Pons (tissue), 1 donor: ENCODE results near the gene AMPD2.

Source experiments
- DNase-seq: peaks from one replicate; pipeline ENCODE4 v3.0.0-alpha.2; 2016; ENCODE audit warnings: low spot score

AMPD2 gene

DNA sequence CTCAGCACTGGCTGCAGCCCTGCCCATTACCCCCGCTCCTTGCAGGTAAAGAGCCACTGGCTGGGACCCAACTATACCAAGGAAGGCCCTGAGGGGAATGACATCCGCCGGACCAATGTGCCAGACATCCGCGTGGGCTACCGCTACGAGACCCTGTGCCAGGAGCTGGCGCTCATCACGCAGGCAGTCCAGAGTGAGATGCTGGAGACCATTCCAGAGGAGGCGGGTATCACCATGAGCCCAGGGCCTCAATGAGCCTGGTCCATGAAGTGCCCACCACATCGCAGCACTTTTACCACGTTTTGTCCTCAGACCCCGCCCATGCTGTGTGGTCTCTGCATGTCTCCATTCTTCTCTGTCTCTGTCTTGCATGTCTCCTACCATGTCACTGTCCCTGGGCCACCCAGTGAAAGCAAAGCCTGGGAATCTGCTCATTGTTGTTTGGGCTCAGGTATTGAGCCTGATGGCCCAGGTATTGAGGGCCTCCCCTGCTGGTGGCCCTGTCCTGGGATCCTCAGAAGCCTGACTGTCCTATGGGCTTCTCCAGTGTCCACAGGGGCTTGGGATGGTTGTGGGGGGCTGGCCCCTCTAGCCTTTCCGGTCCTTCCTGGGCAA is 11.4 kb downstream of the AMPD2 start:
- no peak for DNase-seq

DNA sequence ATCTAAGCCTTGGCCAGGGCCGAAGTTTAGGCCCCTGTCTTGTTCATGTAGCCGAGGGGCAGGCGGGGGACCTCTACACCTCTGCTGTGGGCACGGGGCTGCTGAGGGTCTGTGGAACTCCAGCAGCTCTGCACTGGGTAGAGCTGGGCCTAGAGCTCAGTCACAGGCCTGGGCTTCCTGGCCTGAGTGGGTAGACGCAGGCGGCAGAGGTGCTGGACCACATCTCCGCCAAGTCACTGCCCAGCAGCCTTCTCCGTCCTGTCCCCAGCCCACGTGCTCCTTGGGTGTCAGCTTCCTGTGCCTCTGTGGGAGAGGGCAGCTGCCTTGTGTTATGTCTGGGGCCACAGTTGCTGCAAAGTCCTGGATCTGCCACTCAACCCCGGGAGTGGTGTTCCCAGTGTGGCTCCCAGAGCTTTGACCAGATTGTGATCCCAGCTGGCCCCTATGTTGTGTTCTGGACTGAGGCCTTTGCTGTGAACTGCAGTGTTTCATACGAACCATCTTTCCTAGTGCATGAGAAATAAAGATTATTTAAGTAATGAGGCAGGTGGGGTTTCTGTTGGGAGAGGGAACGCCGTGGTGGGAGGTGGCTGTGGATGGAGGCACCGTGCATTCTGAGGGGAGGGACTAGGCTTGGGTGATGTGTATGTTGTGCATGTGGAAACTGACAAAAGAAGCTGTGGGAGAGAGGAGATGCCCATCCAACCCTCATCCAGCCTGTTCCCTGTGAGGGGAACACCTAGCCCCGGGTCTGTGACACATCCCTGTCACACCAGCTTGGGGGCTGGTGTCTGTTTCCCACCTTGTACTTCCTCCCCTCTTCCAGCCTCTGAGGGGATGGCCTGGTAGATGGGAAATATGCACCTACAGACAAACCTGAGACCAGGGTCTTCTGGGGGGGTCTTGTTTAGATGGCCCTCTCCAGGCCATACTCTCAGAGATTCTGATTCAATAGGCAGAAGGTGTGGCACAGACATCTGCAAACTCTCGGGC is 12.2 kb downstream of the AMPD2 start:
- no peak for DNase-seq

DNA sequence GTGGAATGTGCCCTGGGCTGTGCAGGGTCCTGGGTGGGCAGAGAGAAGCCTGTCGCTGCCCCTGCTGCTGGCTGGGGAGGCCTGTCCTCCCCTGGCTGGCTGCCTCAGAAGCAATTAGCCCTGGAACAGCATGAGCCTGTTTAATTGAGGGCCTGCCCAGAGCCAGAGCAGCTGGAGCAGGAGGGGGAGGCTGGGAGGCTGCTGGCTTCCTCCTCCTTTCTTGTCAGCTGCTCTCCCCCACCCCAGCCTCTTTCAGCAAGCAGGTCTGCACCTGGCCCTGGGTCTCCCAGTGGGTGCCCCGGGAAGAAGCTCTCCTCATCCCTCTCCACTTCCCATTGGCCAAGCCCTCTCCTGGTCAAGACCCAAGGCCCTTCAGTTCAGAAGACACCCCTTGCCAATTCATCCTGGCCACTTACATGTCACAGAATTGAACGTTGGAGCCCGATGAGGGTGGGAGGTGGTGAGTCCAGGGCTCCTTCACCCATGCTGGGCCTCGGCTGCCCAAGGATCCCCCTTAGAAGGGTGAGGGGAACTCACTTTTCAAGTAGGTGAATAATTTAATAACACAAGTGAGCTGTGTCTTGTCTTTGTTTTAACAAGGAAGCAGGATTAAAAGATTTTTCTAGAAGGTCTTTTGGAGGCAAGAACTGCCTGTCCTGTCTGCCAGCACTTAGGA is 13.2 kb downstream of the AMPD2 start:
- DNase-seq, result peak; percentile 73

DNA sequence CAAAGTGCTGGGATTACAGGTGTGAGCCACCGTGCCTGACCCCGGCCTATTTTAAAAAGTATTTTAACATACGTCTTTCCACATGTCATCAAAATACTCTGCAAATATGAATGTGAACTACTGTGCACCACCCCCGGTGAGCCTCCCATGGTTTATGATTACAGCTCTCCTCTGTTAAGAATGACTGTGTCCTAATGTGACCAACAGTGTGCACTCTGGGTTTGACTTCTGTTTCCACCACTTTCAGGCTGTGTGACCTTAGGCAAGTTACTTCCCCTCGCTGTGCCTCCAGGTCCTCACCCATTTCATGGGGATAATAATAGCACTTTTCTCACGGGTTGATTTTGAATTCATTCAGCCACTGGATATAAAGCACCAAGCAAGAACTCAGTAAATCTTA is 14.7 kb downstream of the AMPD2 start:
- DNase-seq, result no peak

DNA sequence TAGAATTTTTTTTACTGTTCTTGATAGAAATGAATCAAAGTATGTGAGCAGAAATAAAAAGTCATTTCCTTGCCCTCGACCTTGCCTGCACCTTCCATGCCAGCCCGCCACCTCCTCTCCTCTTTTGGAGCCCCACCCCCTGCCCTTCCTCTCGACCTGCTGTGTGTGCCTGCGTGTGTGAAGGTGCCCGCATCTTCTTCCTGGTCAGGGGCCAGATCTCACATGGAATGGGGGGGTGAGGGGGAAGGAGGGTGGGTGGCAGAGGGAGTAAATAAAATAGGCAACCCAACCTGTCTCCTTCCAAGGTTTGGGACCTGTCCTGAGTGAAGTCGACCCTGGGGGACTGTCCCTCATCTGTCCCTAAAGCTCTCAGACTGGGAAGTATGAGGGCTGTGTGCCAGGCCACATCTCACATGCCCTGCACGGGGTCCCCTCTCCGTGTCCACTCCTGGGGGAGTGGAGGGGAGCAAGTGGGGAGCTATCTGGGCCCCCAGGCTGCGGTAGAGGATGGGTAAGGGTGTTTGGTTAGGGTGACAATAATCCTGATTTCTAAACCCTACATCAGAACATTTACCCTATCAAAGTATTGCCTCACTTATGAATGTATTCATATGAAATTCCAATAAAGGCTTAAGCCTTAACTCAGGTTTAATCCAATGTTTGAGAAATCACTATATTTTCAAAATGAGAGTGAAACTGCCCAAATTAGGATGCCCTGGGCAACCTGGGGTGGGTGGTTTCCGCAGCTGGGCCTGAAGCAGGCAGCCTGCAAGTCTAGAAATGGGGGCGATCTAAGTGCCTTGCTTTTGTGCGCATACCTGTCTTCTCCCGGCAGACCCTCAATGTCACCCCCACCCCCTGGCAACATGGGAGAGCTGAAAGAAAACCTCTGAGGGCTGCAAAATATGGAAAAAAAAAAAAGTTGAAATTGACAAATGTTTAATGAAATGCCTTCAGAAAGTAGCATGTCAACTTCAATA is 15.4 kb downstream of the AMPD2 start:
- DNase-seq, result no peak

DNA sequence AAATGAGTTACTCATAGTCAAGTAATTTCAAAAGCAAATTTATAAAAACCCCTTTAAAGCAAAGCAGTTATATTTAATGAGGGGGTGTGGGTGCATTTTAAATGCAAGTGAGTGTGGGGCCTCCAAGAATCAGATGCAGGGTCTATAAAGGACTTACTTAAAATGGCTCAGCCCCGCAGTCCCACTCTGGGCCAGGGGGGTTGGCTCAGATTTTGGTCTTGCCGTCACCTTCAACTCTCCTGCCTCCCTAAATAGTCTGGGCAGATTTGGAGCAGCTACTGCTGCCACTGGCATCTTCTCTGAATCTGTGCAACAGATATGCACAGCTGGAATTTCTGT is 16.2 kb downstream of the AMPD2 start:
- no peak for DNase-seq

DNA sequence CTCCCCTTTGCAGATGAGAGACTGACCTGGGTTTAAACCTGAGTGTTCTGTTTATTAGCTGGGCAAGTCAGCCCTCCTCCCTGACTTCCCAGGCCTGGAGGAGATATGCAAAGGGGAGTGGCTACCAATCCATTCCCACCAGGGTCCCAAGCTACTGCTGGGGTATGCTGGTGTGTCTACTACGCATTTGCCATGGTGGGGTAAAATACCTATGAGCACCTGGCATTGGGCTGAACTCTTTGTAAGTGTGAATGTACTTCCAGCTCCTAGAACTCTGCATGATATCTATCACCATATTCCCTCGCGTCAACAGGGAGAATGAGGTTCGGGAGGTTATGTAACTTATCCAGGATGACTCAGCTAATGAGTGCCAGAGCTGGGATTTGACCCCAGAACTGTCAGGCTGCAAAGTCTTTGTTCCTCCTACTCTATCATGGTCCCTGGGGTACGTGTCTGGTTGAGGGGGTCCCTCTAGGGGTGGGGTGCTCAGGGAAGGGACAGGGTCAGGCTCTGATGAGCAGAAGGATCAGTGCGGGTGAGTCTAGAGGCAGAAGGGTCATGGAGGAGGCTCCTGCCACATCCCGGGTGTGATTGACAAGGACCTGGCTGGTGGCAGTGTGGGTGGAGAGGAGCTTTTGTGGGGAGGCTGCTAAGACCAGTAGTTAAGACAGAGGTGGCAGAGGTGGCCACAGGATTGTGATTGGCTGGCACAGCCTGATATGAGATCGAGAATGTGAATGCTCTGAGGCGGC is 16.7 kb downstream of the AMPD2 start:
- no peak for DNase-seq

DNA sequence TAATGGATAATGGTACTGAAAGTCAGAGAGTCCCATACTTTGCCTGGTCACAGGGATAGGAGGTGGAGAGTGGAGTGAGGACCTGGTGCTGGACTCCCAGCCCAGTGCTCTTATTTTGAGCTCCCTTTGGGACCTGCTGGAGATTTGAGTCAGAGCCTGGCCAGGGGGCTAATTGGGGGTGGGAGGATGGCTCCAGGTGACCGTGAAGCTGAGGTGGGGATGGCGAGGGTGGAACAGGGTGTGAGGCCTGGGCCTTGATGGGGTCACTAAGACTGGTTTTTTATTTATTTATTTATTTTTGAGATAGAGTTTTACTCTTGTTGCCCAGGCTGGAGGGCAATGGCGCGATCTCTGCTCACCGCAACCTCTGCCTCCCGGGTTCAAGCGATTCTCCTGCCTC is 17.8 kb downstream of the AMPD2 start:
- no peak for DNase-seq

DNA sequence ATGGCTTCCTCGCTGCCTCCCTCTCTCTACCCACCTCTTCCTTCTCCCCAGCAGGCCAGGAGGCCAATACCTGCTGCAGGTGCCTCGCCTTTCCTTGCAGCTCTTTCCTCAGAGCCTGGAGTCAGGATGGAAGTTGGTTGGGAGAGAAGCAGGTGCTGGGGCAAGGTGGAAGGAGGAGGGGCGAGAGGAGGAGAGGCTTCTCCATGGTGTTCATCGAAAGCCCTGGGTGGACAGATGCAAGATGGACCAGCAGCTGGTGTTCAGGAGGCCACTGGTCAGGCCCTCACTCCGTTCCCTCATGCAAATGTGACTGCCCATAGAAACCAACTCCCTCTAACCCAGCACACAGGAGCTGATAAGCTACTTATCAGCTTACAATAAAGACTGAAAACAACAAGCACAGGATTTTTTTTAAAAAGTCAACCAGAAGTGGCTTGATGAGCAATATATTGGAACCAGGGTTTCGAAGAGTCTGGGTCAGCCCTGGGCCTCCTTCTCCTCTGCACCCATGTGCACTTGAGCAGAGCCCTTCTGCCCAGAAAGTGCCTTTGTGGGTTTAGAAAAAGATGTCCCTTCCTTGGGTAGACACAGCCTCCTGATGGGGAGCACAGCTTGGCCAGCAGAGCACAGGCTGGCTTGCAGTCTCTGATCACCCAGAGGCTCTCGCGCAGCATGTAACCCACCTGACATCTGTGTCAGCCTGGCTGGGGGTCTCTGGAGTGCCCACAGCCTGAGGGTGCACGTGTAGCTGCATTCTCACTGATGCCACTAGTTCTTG is 19.6 kb downstream of the AMPD2 start:
- DNase-seq, result no peak

DNA sequence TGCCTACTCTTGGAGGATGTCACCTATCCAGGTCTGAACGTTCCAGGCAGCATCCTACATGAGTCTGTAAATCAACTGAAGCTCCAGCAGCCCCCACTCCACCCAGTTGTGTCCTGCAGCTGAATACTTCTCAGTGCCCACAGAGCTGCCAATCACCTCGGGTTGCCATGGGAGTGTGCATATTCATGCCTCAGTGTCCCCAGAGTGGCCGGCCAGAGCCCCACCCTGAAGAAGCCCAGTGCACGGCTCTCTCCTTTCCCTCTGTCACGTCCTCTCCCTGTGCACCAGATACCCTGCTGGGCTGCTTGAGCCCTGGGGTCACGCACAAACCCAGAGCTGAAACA is 20.2 kb downstream of the AMPD2 start:
- DNase-seq, result no peak

DNA sequence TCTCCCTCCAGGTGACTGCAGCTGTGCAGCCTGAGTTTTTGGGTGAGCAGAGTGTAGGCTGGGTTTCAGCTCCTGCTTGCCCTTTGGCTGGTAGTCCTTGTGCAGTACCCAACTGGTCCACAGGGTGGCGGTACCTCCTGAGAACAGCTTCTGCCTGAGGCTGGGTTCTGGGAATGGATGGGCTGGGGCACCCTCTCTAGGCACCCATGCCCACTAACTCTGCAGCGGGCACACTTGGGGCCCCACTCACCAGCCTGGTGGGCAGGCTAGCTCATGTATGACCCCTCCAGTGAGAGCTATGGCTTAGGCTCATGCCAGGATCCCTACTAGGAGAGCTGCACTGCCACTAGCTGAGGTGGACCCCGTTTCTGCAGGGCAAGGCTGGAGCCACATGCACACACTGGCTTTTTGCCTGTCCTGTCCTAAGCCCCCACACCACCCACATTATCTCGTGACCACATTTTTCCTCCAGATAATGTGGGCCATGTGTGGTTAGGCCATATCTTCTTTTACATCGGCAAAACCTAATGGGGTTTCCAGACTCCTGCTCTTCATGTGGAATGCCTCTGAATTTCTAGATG is 20.7 kb downstream of the AMPD2 start:
- peak; percentile 75 for DNase-seq

DNA sequence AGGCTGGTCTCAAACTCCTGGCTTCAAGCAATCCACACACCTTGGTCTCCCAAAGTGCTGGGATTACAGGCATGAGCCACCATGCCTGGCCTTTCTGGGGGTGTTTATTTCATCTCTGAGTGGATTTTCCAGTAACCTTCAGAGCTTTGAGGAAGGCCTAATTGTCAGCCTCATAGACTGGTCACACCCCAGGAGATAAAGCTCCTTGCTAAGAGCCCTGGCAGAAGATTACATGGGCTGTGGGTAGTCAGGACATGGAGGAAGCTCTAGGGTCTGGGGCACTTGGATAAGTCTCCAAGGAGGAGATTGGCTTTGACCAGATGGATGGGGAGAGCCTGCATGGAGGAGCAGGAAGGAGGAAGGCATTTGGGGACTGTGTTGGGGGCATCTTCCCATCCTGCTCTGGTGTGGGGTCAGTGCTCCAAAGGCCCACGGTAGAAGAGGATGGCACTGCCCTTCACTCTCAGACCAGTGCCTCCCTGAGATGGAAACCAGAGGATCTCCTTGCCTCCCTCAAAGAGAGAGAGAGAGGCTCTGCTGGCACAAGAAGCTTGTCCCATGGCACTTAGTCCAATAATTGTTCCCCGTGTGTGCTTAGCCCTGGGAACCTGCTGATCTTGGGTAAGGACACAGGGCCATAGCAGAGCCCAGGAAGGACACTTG is 21.6 kb downstream of the AMPD2 start:
- DNase-seq, result no peak

DNA sequence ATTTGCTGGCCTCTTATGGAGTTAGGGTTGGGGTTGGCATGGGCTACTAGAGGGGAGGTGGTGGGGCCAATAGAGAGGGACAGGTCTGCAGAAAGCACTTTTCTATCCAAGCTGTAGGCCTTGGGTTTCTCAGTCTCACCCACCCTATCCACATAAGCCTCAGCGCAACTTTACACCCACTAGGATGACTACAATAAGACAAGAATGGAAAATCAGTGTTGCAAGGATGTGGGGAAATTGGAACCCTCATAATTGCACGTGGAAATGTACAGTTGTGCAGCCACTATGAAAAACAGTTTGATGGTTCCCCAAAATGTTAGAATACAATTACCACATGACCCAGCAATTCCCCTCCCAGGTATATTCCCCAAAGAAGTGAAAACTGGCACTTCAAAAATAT is 22.2 kb downstream of the AMPD2 start:
- DNase-seq, result no peak

DNA sequence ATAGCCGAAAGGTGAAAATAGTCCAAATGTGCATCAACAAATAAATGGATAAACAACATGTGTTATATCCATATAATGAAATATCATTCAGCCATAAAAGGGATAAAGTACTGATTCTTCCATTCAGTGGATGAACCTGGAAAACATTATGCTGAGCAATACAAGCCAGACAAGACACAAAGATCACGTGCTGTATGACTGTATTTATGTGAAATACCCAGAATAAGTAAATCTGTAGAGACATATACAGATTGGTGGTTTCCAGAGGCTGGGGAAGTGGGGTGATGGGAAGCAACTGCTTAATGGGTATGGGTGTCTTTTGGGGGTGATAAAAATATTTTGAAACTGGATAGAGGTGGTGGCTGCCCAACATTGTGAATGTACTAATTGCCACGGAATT is 23.0 kb downstream of the AMPD2 start:
- DNase-seq, result no peak

DNA sequence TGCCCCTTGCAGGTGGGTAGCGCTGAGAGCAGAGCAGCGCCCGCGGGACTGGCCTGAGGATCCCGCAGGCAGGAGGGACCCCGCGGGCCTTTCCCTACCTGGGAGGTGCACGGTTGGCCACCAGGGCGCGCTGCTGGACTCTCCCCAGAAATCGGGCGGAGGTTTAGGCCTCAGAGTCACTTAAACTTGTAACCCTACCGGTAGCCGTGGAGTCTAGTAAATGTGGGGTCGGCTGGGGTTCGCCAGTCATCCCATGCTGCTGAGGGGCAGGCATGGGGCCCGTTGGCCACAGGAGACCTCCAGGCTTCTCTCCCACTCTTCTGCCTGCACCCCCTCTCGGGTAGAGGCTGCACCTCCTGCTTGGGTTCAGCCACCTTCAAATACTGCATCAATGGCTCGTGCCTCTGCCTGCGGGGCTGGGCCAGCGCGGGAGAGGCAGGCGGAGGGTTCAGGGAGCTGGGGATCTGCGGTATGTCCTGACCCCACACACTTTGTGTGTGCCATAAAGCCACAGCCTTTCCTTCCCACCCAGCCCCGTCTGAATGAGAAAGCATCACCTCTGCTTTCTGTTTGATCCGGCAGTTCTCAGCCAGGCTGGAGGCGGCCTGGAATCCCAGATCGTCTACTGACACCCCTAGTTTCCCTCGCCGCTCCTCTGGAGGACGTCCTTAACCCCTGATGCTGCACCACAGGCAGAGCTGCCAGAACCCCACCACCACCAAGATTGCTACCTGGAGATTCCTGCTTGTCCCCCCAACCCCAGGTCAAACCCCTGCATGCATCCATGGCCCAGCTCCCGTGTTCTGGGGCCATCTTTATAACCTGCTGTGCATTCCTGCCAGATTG is 24.0 kb downstream of the AMPD2 start:
- DNase-seq, result no peak

DNA sequence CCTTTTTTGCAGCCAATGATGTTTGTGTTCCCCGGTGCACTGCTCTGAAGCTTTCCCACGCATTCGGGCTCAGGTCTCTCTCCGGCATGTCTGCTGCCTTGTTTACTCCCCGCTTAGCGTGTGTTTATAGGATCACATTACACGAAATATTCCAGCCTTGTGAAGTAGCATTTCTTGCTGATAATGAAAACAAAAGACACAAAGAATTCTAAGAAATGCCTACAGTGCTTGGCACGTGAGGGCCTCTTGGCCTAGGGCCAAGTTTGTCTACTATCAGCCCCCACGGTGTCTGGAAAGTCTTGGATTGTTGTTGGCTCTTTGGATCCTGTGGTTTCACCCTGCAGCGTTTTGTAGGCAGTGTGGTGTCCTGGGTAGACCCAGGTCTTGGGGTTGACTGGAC is 25.0 kb downstream of the AMPD2 start:
- DNase-seq, result no peak

DNA sequence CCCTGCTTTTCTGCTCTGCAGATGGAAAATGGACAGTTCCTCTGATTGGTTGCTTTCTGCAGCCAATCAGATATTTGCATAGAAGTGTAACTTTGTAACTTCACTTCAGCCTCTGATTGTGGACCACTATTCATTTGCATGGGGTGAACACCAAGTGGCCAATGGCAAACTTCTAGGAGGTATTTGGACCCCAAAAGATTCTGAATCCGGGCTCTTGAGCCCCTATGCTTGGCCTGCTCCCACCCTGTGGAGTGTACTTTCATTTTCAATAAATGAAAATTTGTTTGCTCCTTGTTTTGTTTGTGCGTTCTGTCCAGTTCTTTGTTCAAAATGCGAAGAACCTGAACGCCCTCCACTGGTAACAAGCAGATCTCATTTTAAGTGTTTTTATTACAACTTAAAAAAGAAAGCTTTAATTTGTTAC is 29.9 kb downstream of the AMPD2 start:
- DNase-seq, result peak; percentile 58

DNA sequence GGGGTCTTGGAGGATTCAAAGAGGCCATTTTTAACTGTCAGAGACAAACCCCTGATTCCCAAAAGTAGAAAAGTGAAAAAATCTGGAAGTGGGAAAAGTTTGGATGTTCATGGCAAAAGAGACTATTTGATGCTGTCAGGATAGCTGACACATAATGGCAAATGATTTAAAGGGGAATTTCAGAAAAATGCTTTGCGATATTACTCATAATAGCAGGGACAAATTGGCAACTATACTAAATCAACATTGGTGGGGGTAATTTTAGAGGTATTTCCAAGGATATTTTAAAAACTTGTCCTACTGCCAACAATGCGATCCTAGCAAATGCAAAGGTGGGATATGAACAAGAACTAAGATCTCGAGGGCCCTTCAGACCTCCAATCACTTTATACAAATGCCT is 31.0 kb downstream of the AMPD2 start:
- no peak for DNase-seq

DNA sequence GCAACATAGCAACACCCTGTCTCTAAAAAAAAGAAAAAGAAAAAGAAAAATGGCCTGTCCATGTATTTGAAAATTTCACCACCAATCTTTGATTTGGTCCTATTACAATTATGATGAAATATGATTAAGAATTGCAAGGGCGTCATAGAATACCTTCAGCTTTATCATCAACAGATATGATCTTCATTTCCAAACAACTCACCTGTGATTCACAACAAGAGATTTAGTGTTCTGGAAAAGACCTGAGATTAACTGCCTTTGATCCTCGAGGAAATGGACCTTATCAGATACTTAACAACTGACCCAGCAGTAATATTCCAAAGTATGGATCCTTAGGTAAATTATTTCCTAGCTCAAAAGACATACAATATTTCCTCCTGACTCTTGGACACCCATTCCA is 32.8 kb downstream of the AMPD2 start:
- DNase-seq, result no peak
